ENCODE measurements around the gene HCFC1.

The HCFC1 gene

GRCh38 chrX:153955228-153955732 is 16.3 kb downstream of the HCFC1 start:
- Histone ChIP-seq H3K27ac (ENCODE audit: low read length) (no peak overlapping the region), H3K9me3 (ENCODE audit: insufficient read depth, low read length, severe bottlenecking) (no peaks in the 10 kb centered on the region), H3K9ac (ENCODE audit: low read depth, low read length) (no peak overlapping the region), H4K20me1 (ENCODE audit: insufficient read depth, low read length) (peaks cover 83% of the 10 kb centered on the region), H3K4me1 (ENCODE audit: insufficient read depth, low read length) (no peaks in the 10 kb centered on the region), H3K36me3 (ENCODE audit: insufficient read depth, low read length) (peaks cover 100% of the 10 kb centered on the region), H3K79me2 (ENCODE audit: insufficient read depth, low read length) (peaks cover 45% of the 10 kb centered on the region), H3K4me2 (ENCODE audit: insufficient read depth, low read length) (no peak overlapping the region), H2AFZ (ENCODE audit: low read depth, low read length) (no peak overlapping the region), H3K27me3 (ENCODE audit: insufficient read depth, low read length, poor library complexity) (no peaks in the 10 kb centered on the region), H3K4me3 (ENCODE audit: low read depth in 1 of 2, low read length in 2 of 2) (no peak overlapping the region)
- no peak for DNase-seq
- TF ChIP-seq, protein P1, sequence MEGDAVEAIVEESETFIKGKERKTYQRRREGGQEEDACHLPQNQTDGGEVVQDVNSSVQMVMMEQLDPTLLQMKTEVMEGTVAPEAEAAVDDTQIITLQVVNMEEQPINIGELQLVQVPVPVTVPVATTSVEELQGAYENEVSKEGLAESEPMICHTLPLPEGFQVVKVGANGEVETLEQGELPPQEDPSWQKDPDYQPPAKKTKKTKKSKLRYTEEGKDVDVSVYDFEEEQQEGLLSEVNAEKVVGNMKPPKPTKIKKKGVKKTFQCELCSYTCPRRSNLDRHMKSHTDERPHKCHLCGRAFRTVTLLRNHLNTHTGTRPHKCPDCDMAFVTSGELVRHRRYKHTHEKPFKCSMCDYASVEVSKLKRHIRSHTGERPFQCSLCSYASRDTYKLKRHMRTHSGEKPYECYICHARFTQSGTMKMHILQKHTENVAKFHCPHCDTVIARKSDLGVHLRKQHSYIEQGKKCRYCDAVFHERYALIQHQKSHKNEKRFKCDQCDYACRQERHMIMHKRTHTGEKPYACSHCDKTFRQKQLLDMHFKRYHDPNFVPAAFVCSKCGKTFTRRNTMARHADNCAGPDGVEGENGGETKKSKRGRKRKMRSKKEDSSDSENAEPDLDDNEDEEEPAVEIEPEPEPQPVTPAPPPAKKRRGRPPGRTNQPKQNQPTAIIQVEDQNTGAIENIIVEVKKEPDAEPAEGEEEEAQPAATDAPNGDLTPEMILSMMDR (IDR thresholded peaks at IDR 0.05; ENCODE audit: borderline replicate concordance, extremely low read depth, low read length, poor library complexity, severe bottlenecking), result no peak
- TF ChIP-seq EZH2 (IDR thresholded peaks at IDR 0.05; ENCODE audit: borderline replicate concordance, low read depth, low read length, severe bottlenecking), result no peak
- no peak for ATAC-seq (ENCODE audit: insufficient read depth, low read depth)

- Histone ChIP-seq H3K79me2 (ENCODE audit: insufficient read depth, low read length) (peaks cover 39% of the 10 kb centered on the region), H2AFZ (ENCODE audit: low read depth, low read length) (no peak overlapping the region), H3K4me1 (ENCODE audit: insufficient read depth, low read length) (no peaks in the 10 kb centered on the region), H4K20me1 (ENCODE audit: insufficient read depth, low read length) (peaks cover 78% of the 10 kb centered on the region), H3K4me2 (ENCODE audit: insufficient read depth, low read length) (no peak overlapping the region), H3K27me3 (ENCODE audit: insufficient read depth, low read length, poor library complexity) (no peaks in the 10 kb centered on the region), H3K27ac (ENCODE audit: low read length) (no peak overlapping the region), H3K9me3 (ENCODE audit: insufficient read depth, low read length, severe bottlenecking) (no peaks in the 10 kb centered on the region), H3K9ac (ENCODE audit: low read depth, low read length) (no peak overlapping the region), H3K36me3 (ENCODE audit: insufficient read depth, low read length) (peaks cover 100% of the 10 kb centered on the region), H3K4me3 (ENCODE audit: low read depth in 1 of 2, low read length in 2 of 2) (no peak overlapping the region)
- ATAC-seq (ENCODE audit: insufficient read depth, low read depth), result no peak; the same call in 2 of the 3 replicates
- no peak for DNase-seq
- TF ChIP-seq, protein P1 (IDR thresholded peaks at IDR 0.05; ENCODE audit: borderline replicate concordance, extremely low read depth, low read length, poor library complexity, severe bottlenecking), result no peak
- no peak for TF ChIP-seq EZH2 (IDR thresholded peaks at IDR 0.05; ENCODE audit: borderline replicate concordance, low read depth, low read length, severe bottlenecking)
These were observed 16.9 kb downstream of the HCFC1 start for GRCh38 chrX:153954558-153955227.

DNA sequence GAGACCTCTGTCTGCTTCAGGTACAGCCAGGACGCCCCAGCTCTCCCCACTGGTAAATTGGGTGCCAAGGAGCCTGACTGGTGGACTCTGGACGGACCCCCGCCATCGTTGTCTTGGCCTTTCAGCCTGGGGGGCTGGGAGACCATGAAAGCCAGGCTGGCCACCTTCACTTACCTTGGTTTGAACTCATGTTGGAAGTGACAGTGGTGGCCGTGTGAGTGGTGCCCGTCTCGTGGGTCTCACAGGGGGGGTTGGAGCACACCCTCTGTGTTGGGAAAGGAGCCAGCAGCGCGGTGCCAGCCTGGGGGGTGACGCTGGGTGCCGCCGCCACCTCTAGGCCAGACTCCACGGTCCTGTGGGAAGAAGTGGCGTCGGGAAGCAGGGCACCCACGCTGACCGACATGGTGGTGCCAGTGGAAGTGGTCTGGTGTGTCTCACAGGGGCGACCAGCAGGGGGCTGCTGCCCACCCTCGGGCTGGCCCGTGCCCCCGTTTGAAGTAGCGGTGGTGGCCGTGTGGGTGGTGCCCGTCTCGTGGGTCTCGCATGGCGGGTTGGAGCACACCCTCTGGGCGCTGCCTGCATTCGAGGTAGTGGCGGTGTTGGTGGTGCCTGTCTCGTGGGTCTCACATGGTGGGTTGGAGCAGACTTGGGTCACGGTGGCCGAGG is 17.6 kb downstream of the HCFC1 start:
- H3K4me3 ChIP-seq (ENCODE audit: low read depth in 1 of 2, low read length in 2 of 2), result no peak overlapping the region
- H3K27me3 ChIP-seq (ENCODE audit: insufficient read depth, low read length, poor library complexity), result no peaks in the 10 kb centered on the region
- no peak overlapping the region for H2AFZ ChIP-seq (ENCODE audit: low read depth, low read length)
- no peaks in the 10 kb centered on the region for H3K4me1 ChIP-seq (ENCODE audit: insufficient read depth, low read length)
- no peak overlapping the region for H3K9ac ChIP-seq (ENCODE audit: low read depth, low read length)
- no peak overlapping the region for H3K4me2 ChIP-seq (ENCODE audit: insufficient read depth, low read length)
- H3K27ac ChIP-seq (ENCODE audit: low read length), result no peak overlapping the region
- H3K36me3 ChIP-seq (ENCODE audit: insufficient read depth, low read length), result peaks cover 97% of the 10 kb centered on the region
- TF ChIP-seq, protein P1 (IDR thresholded peaks at IDR 0.05; ENCODE audit: borderline replicate concordance, extremely low read depth, low read length, poor library complexity, severe bottlenecking), result peak; percentile 35
- TF ChIP-seq EZH2 (IDR thresholded peaks at IDR 0.05; ENCODE audit: borderline replicate concordance, low read depth, low read length, severe bottlenecking), result no peak
- ATAC-seq (ENCODE audit: insufficient read depth, low read depth), result peak; percentile 18
- H3K9me3 ChIP-seq (ENCODE audit: insufficient read depth, low read length, severe bottlenecking), result no peaks in the 10 kb centered on the region
- peaks cover 72% of the 10 kb centered on the region for H4K20me1 ChIP-seq (ENCODE audit: insufficient read depth, low read length)
- peaks cover 37% of the 10 kb centered on the region for H3K79me2 ChIP-seq (ENCODE audit: insufficient read depth, low read length)
- no peak for DNase-seq
